Stimulated activated naive CD8-positive, alpha-beta T cell treated with anti-CD3 and anti-CD28 coated beads, Interleukin-15, Interleukin-2, amounts not matched to agents 100 ng/mL and 50 ng/mL, for 24 hours (primary cell): ENCODE measurements around the gene LRP1.
A peak's percentile ranks its signal among the peaks of the same experiment; 100 is the strongest.

Experiments
- H3K27ac Mint-ChIP-seq: one replicate; pipeline ENCODE4 v1.8.0; 2021; ENCODE audit warnings: mild to moderate bottlenecking, mixed read lengths
- H3K27me3 Mint-ChIP-seq: one replicate; pipeline ENCODE4 v1.8.0; 2021; ENCODE audit warnings: mixed read lengths
- H3K36me3 Mint-ChIP-seq: one replicate; pipeline ENCODE4 v1.8.0; 2021; ENCODE audit warnings: low read depth, mixed read lengths
- H3K4me1 Mint-ChIP-seq: one replicate; pipeline ENCODE4 v1.8.0; 2021; ENCODE audit warnings: low read depth, mixed read lengths
- H3K4me3 Mint-ChIP-seq: one replicate; pipeline ENCODE4 v1.8.0; 2021; ENCODE audit warnings: mild to moderate bottlenecking, mixed read lengths
- H3K9me3 Mint-ChIP-seq: one replicate; pipeline ENCODE4 v1.8.0; 2021; ENCODE audit warnings: mixed read lengths

Gene LRP1

GRCh38 chr12:57091638-57092528 lies 36.4 kb upstream of the LRP1 start:
- Mint-ChIP-seq H3K4me3 (peak overlapping the region; percentile 75), H3K36me3 (peaks cover 58% of the 10 kb centered on the region), H3K27me3 (no peaks in the 10 kb centered on the region), H3K27ac (peak overlapping the region; percentile 75), H3K9me3 (no peaks in the 10 kb centered on the region), H3K4me1 (peaks cover 71% of the 10 kb centered on the region)

GRCh38 chr12:57092529-57092862 lies 35.8 kb upstream of the LRP1 start:
- H3K4me3 Mint-ChIP-seq = peak overlapping the region; percentile 75

GRCh38 chr12:57092876-57093414 lies 35.3 kb upstream of the LRP1 start:
- peaks cover 70% of the 10 kb centered on the region for H3K4me1 Mint-ChIP-seq

More at GRCh38 chr12:57092529-57092862, 35.8 kb upstream of the LRP1 start:
- Mint-ChIP-seq H3K4me1 (peaks cover 71% of the 10 kb centered on the region), H3K27me3 (no peaks in the 10 kb centered on the region), H3K9me3 (no peaks in the 10 kb centered on the region), H3K27ac (peak overlapping the region; percentile 60), H3K36me3 (peaks cover 63% of the 10 kb centered on the region)

GRCh38 chr12:57093415-57094207 lies 34.7 kb upstream of the LRP1 start:
- Mint-ChIP-seq H3K36me3 (peaks cover 73% of the 10 kb centered on the region), H3K27me3 (no peaks in the 10 kb centered on the region), H3K4me3 (peak overlapping the region; percentile 75), H3K4me1 (peaks cover 67% of the 10 kb centered on the region), H3K9me3 (no peaks in the 10 kb centered on the region), H3K27ac (peak overlapping the region; percentile 95)

More at GRCh38 chr12:57092876-57093414, 35.3 kb upstream of the LRP1 start:
- H3K36me3 Mint-ChIP-seq = peaks cover 66% of the 10 kb centered on the region
- H3K9me3 Mint-ChIP-seq = no peaks in the 10 kb centered on the region
- peak overlapping the region; percentile 75 for H3K4me3 Mint-ChIP-seq
- H3K27me3 Mint-ChIP-seq = no peaks in the 10 kb centered on the region
- H3K27ac Mint-ChIP-seq = peak overlapping the region; percentile 95

- H3K36me3 Mint-ChIP-seq = peaks cover 82% of the 10 kb centered on the region
- H3K27me3 Mint-ChIP-seq = no peaks in the 10 kb centered on the region
- no peaks in the 10 kb centered on the region for H3K9me3 Mint-ChIP-seq
- peak overlapping the region; percentile 95 for H3K27ac Mint-ChIP-seq
- peaks cover 67% of the 10 kb centered on the region for H3K4me1 Mint-ChIP-seq
- peak overlapping the region; percentile 32 for H3K4me3 Mint-ChIP-seq
Observed at GRCh38 chr12:57094208-57095160, 33.8 kb upstream of the LRP1 start.

GRCh38 chr12:57095440-57095839 lies 32.8 kb upstream of the LRP1 start:
- Mint-ChIP-seq H3K9me3 (no peaks in the 10 kb centered on the region), H3K4me3 (no peak overlapping the region), H3K4me1 (peaks cover 65% of the 10 kb centered on the region), H3K36me3 (peaks cover 84% of the 10 kb centered on the region), H3K27me3 (no peaks in the 10 kb centered on the region), H3K27ac (peak overlapping the region; percentile 95)

GRCh38 chr12:57096099-57096572 lies 32.1 kb upstream of the LRP1 start:
- peaks cover 58% of the 10 kb centered on the region for H3K4me1 Mint-ChIP-seq
- peaks cover 78% of the 10 kb centered on the region for H3K36me3 Mint-ChIP-seq
- no peaks in the 10 kb centered on the region for H3K27me3 Mint-ChIP-seq
- H3K4me3 Mint-ChIP-seq = no peak overlapping the region
- H3K27ac Mint-ChIP-seq = peak overlapping the region; percentile 95
- no peaks in the 10 kb centered on the region for H3K9me3 Mint-ChIP-seq

GRCh38 chr12:57096748-57097553 lies 31.3 kb upstream of the LRP1 start:
- Mint-ChIP-seq H3K27me3 (no peaks in the 10 kb centered on the region), H3K27ac (peak overlapping the region; percentile 71), H3K36me3 (peaks cover 78% of the 10 kb centered on the region), H3K9me3 (no peaks in the 10 kb centered on the region), H3K4me1 (peaks cover 55% of the 10 kb centered on the region), H3K4me3 (no peak overlapping the region)

GRCh38 chr12:57097554-57097835 lies 30.8 kb upstream of the LRP1 start:
- H3K4me1 Mint-ChIP-seq = peaks cover 55% of the 10 kb centered on the region

GRCh38 chr12:57098546-57098945 lies 29.7 kb upstream of the LRP1 start:
- Mint-ChIP-seq H3K4me1 (peaks cover 51% of the 10 kb centered on the region), H3K27ac (peak overlapping the region; percentile 49), H3K27me3 (no peaks in the 10 kb centered on the region), H3K9me3 (no peaks in the 10 kb centered on the region), H3K36me3 (peaks cover 72% of the 10 kb centered on the region), H3K4me3 (no peak overlapping the region)

More at GRCh38 chr12:57097554-57097835, 30.8 kb upstream of the LRP1 start:
- Mint-ChIP-seq H3K27me3 (no peaks in the 10 kb centered on the region), H3K9me3 (no peaks in the 10 kb centered on the region), H3K36me3 (peaks cover 80% of the 10 kb centered on the region), H3K27ac (peak overlapping the region; percentile 68), H3K4me3 (no peak overlapping the region)

GRCh38 chr12:57099047-57099714 lies 29.1 kb upstream of the LRP1 start:
- no peak overlapping the region for H3K4me3 Mint-ChIP-seq
- H3K4me1 Mint-ChIP-seq = peaks cover 51% of the 10 kb centered on the region
- H3K36me3 Mint-ChIP-seq = peaks cover 74% of the 10 kb centered on the region
- peak overlapping the region; percentile 49 for H3K27ac Mint-ChIP-seq
- no peaks in the 10 kb centered on the region for H3K27me3 Mint-ChIP-seq
- H3K9me3 Mint-ChIP-seq = no peaks in the 10 kb centered on the region

GRCh38 chr12:57099766-57100165 lies 28.5 kb upstream of the LRP1 start:
- peaks cover 51% of the 10 kb centered on the region for H3K4me1 Mint-ChIP-seq
- peak overlapping the region; percentile 77 for H3K27ac Mint-ChIP-seq
- peaks cover 74% of the 10 kb centered on the region for H3K36me3 Mint-ChIP-seq
- H3K9me3 Mint-ChIP-seq = no peaks in the 10 kb centered on the region
- no peaks in the 10 kb centered on the region for H3K27me3 Mint-ChIP-seq
- no peak overlapping the region for H3K4me3 Mint-ChIP-seq
